ENCODE data around the gene PTPRG. TPM values are rescaled to one million over a fixed set of nuclear protein-coding genes. Genes with fewer than 3 reads are reported as not detected.

The PTPRG gene
- total and polyA plus RNA-seq, 10 of the 15 experiments (the other 5 are each of a cell fraction or from before 2014, with no cell fraction given) = 0.29 to 20.7 (median 1.4) TPM

- TF ChIP-seq PRDM15 (CRISPR knock-in tag; IDR thresholded peaks at IDR 0.05) = no peak
- TF ChIP-seq BCLAF1 (IDR thresholded peaks at IDR 0.05) = no peak
These were observed 125.8 kb downstream of the PTPRG start (continued) for GRCh38 chr3:61687206-61687605.

GRCh38 chr3:61687663-61688306 lies 126.4 kb downstream of the PTPRG start:
- ChIA-PET POLR2A (interaction anchor here (0.8 to 1.4 kb wide), 3 partner anchors 8 to 122 kb away, joined by 3 to 4 read pairs (median 3); no protein-coding TSS in a partner anchor), CTCF (interaction anchor here (1.2 kb wide), 2 partner anchors 29 to 123 kb away, joined by 3 read pairs; no protein-coding TSS in a partner anchor), SMC1A (ENCODE audit: uncharacterized antibody, unreplicated experiment) (interaction anchor here (1.5 to 2.7 kb wide), 6 partner anchors 10 to 124 kb away, joined by 3 to 14 read pairs (median 8); no protein-coding TSS in a partner anchor), RAD21 (ENCODE audit: unreplicated experiment) (interaction anchor here (1.1 to 1.5 kb wide), 2 partner anchors 10 to 17 kb away, joined by 3 to 4 read pairs; no protein-coding TSS in a partner anchor)
- Histone ChIP-seq H3K9me3 (replicated peaks; ENCODE audit: control insufficient read depth, insufficient read depth, low read length) (no peaks in the 10 kb centered on the region), H3K79me2 (ENCODE audit: control insufficient read depth, insufficient read depth, low read length) (no peaks in the 10 kb centered on the region), H3K4me2 (ENCODE audit: control insufficient read depth, insufficient read depth) (no peak overlapping the region), H3K9ac (ENCODE audit: control insufficient read depth, insufficient read depth, low read length) (no peak overlapping the region), H3K4me1 (ENCODE audit: control insufficient read depth, insufficient read depth, low read length) (no peaks in the 10 kb centered on the region), H2AFZ (ENCODE audit: control insufficient read depth, low read depth, low read length) (no peak overlapping the region), H3K27ac (ENCODE audit: control insufficient read depth, insufficient read depth) (no peak overlapping the region), H4K20me1 (ENCODE audit: control insufficient read depth, insufficient read depth) (no peaks in the 10 kb centered on the region), H3K36me3 (ENCODE audit: control insufficient read depth in 2 of 2, insufficient read depth in 2 of 2, low read length in 1 of 2) (no peaks in the 10 kb centered on the region), H3K4me3 (no peak overlapping the region), H3K27me3 (replicated peaks in 1 of 2; ENCODE audit: control insufficient read depth in 2 of 2, insufficient read depth in 2 of 2, low read length in 1 of 2) (no peaks in the 10 kb centered on the region; a peak in 2 of 4 replicates)
- ATAC-seq (no peak), FAIRE-seq (no peak), DNase-seq (ENCODE audit: low read depth, low spot score) (no peak)
- intact Hi-C loops (cut with micrococcal nuclease; ENCODE audit: unreplicated experiment) (no loop called here), in situ Hi-C loops (cut with MboI) (no loop called here)
- 41% methylated on average over 5 of the region's 5 CpGs for WGBS (ENCODE audit: insufficient coverage, insufficient replicate concordance, low lambda C conversion rate, missing lambda C conversion rate)
- no TSS peak for BruUV-seq (replicated peaks)
- no peak for TF ChIP-seq RFX5 (IDR thresholded peaks at IDR 0.05; ENCODE audit: low read depth, low read length)
- no peak for TF ChIP-seq CBFB (IDR thresholded peaks at IDR 0.05; ENCODE audit: low read depth)
- TF ChIP-seq SP1 (IDR thresholded peaks at IDR 0.05; ENCODE audit: low read depth, low read length) = no peak
- TF ChIP-seq REST (IDR thresholded peaks at IDR 0.05; ENCODE audit: low read depth, low read length) = no peak
- TF ChIP-seq RB1 (IDR thresholded peaks at IDR 0.05; ENCODE audit: borderline replicate concordance) = no peak
- TF ChIP-seq POLR2AphosphoS5 (IDR thresholded peaks at IDR 0.05; ENCODE audit: low read length) = no peak
